Measurements from ENCODE around the gene GRID1.

GRCh38 chr10:85557077-85557476, 809.5 kb downstream of the GRID1 start:
- TF ChIP-seq ZNF274 (IDR thresholded peaks at IDR 0.05; ENCODE audit: low read depth, low read length), result no peak
- no peak for TF ChIP-seq YY1 (IDR thresholded peaks at IDR 0.05; ENCODE audit: insufficient read depth, insufficient read length)
- TF ChIP-seq SUZ12 (IDR thresholded peaks at IDR 0.05; ENCODE audit: extremely low read depth, insufficient read depth, insufficient read length), result no peak
